Measurements from ENCODE around the gene PRELID2.

The PRELID2 gene

GRCh38 chr5:145775411-145775810, 59.7 kb downstream of the PRELID2 start:
- Histone ChIP-seq H3K9me3 (no peaks in the 10 kb centered on the region), H3K36me3 (no peaks in the 10 kb centered on the region), H3K27ac (no peak overlapping the region), H3K27me3 (no peaks in the 10 kb centered on the region), H3K4me1 (ENCODE audit: control insufficient read depth in 1 of 2, insufficient read depth in 1 of 2, low read depth in 1 of 2, low read length in 1 of 2) (no peaks in the 10 kb centered on the region), H3K4me3 (ENCODE audit: low read depth in 1 of 2, low read length in 1 of 2) (no peak overlapping the region)
- TF ChIP-seq CTCF (IDR thresholded peaks at IDR 0.05), result no peak

DNA sequence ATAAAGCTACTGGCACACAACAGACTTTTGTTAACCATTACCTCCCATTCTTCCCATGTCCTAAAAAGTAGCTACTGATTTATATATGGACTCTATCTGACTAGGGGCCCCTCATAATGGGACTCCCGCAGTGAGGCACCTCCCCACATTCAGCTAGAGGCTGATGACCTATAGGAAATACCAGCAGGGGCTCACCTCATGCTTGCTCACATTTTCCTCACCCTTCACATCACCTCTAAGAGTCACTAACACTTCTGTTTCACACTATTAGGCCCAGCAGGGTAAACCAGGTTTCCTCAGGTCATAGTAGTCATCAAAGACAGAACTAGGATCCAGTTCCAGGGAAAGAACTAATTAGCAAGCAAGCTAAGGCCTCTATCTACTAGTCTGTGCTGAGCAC, 60.7 kb downstream of the PRELID2 start:
- Histone ChIP-seq H3K36me3 (no peaks in the 10 kb centered on the region), H3K4me1 (ENCODE audit: control insufficient read depth in 1 of 2, insufficient read depth in 1 of 2, low read depth in 1 of 2, low read length in 1 of 2) (no peaks in the 10 kb centered on the region), H3K27me3 (no peaks in the 10 kb centered on the region), H3K9me3 (no peaks in the 10 kb centered on the region), H3K4me3 (ENCODE audit: low read depth in 1 of 2, low read length in 1 of 2) (no peak overlapping the region), H3K27ac (no peak overlapping the region)
- no peak for TF ChIP-seq CTCF (IDR thresholded peaks at IDR 0.05)

DNA sequence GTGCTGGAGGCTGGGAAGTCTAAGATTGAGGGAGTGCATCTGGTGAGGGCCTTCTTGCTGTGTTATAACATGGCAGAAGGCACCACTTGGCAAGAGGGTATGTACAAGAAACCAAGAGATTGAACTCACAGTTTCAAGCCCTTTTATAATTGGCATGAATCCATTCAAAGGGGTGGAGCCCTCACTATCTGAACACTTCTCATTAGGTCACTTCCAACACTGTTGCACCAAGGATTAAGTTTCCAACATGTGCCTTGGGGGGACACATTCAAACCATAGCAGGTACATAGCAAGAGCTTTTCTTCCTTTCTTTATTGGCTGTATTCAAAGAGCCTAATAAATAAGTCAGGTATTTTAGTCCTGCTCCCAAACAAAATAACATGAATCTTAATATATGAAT, 62.7 kb downstream of the PRELID2 start:
- H3K9me3 ChIP-seq, result no peaks in the 10 kb centered on the region
- no peaks in the 10 kb centered on the region for H3K4me1 ChIP-seq (ENCODE audit: control insufficient read depth in 1 of 2, insufficient read depth in 1 of 2, low read depth in 1 of 2, low read length in 1 of 2)
- no peak overlapping the region for H3K4me3 ChIP-seq (ENCODE audit: low read depth in 1 of 2, low read length in 1 of 2)
- TF ChIP-seq CTCF (IDR thresholded peaks at IDR 0.05), result no peak
- no peaks in the 10 kb centered on the region for H3K36me3 ChIP-seq
- H3K27ac ChIP-seq, result no peak overlapping the region
- no peaks in the 10 kb centered on the region for H3K27me3 ChIP-seq

DNA sequence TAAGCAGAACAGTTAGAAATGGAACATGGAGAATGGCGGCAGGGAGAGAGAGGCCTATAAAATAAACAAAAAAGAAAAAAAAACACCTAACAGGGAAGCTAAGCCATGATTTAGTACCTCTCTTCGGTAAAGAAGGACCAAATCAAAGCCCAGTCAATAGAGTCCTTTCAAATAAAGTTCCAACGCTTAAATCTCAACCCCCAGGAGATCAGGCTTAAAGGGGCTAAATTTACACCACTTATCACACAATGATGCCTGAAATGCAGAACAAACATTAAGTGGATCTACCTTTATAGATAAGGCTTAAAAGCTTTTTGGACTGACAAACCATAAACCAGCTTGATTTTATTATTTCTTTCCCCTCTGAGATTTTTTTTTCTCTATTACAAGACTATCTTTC, 66.3 kb downstream of the PRELID2 start:
- Histone ChIP-seq H3K27ac (no peak overlapping the region), H3K4me3 (ENCODE audit: low read depth in 1 of 2, low read length in 1 of 2) (no peak overlapping the region), H3K36me3 (no peaks in the 10 kb centered on the region), H3K4me1 (ENCODE audit: control insufficient read depth in 1 of 2, insufficient read depth in 1 of 2, low read depth in 1 of 2, low read length in 1 of 2) (no peaks in the 10 kb centered on the region), H3K27me3 (no peaks in the 10 kb centered on the region), H3K9me3 (no peaks in the 10 kb centered on the region)
- no peak for TF ChIP-seq CTCF (IDR thresholded peaks at IDR 0.05)

- Histone ChIP-seq H3K4me3 (ENCODE audit: low read depth in 1 of 2, low read length in 1 of 2) (no peak overlapping the region), H3K9me3 (no peaks in the 10 kb centered on the region), H3K27me3 (no peaks in the 10 kb centered on the region), H3K36me3 (no peaks in the 10 kb centered on the region), H3K27ac (no peak overlapping the region), H3K4me1 (ENCODE audit: control insufficient read depth in 1 of 2, insufficient read depth in 1 of 2, low read depth in 1 of 2, low read length in 1 of 2) (no peaks in the 10 kb centered on the region)
- no peak for TF ChIP-seq CTCF (IDR thresholded peaks at IDR 0.05)
These were observed 70.8 kb downstream of the PRELID2 start for GRCh38 chr5:145764325-145764724.

- no peak for TF ChIP-seq CTCF (IDR thresholded peaks at IDR 0.05)
- H3K27ac ChIP-seq, result no peak overlapping the region
These were observed 72.3 kb downstream of the PRELID2 start for GRCh38 chr5:145762833-145763232.

More at GRCh38 chr5:145762833-145763232, 72.3 kb downstream of the PRELID2 start:
- Histone ChIP-seq H3K27me3 (no peaks in the 10 kb centered on the region), H3K4me1 (ENCODE audit: control insufficient read depth in 1 of 2, insufficient read depth in 1 of 2, low read depth in 1 of 2, low read length in 1 of 2) (no peaks in the 10 kb centered on the region), H3K4me3 (ENCODE audit: low read depth in 1 of 2, low read length in 1 of 2) (no peak overlapping the region), H3K9me3 (no peaks in the 10 kb centered on the region), H3K36me3 (no peaks in the 10 kb centered on the region)

All from neutrophil (primary cell).